ENCODE results near the gene MYO1B. TPM values are rescaled to one million over a fixed set of nuclear protein-coding genes. Genes with fewer than 3 reads are reported as not detected.

MYO1B gene
- total and polyA plus RNA-seq, 2 of the 4 experiments (the other 2 are of a cell fraction), result 57.2 to 116 TPM

DNA sequence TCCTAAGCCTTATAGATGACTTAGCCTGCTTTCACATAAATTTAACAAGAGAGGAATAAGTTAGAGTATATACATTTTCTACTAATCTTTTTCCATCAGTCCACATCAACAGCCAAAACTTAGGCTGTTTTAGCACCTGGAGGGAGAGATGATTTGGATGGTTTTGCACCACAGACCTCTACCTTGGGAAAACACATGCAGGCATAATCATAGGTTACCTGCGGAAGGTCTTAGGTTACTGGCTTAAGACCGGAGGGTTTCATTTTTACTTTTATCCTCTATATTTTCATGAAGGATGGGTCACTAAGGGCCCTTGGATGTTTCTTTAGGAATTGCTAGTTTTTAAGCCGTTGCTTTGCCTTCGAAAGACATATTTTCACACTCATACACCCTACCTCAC is 66.0 kb downstream of the MYO1B start:
- ATAC-seq (ENCODE audit: low read depth) (no peak), DNase-seq (no peak)
- Histone ChIP-seq H3K56ac (ENCODE audit: extremely low read depth, insufficient read depth, low read length) (no peak overlapping the region), H2BK20ac (ENCODE audit: low read depth, low read length) (no peak overlapping the region), H3K23ac (ENCODE audit: low read depth, low read length) (no peak overlapping the region), H3K4me1 (ENCODE audit: control insufficient read depth, insufficient read depth, low read length) (peaks cover 10% of the 10 kb centered on the region), H3K4me3 (ENCODE audit: insufficient read depth, low read depth, low read length) (no peak overlapping the region), H3K9ac (ENCODE audit: low read depth, low read length) (no peak overlapping the region), H2BK15ac (ENCODE audit: low read depth, low read length) (no peak overlapping the region), H3K14ac (replicated peaks; ENCODE audit: low read depth, low read length) (0 out of 2 replicates have a peak overlapping the region, but pooled peaks have one; percentile 33), H3K9me3 (ENCODE audit: control insufficient read depth, insufficient read depth, low read length) (no peaks in the 10 kb centered on the region), H3K36me3 (ENCODE audit: control insufficient read depth, insufficient read depth, low read length) (peaks cover 6% of the 10 kb centered on the region; the same call in 1 of the 2 replicates), H4K8ac (ENCODE audit: low read depth in 2 of 2, low read length in 2 of 2) (no peak overlapping the region), H4K91ac (ENCODE audit: insufficient read depth, low read depth, low read length) (no peak overlapping the region), H3K4me2 (ENCODE audit: low read depth, low read length) (0 out of 2 replicates have a peak overlapping the region, but pooled peaks have one; percentile 22), H4K5ac (ENCODE audit: low read depth, low read length) (no peak overlapping the region), H3K18ac (ENCODE audit: low read depth, low read length) (peak overlapping the region; percentile 29; the same call in 1 of the 2 replicates), H3K27ac (ENCODE audit: insufficient read depth, low read length) (no peak overlapping the region), H2BK5ac (ENCODE audit: low read depth, low read length, poor library complexity, severe bottlenecking) (peak overlapping the region; percentile 24), H2AFZ (replicated peaks; ENCODE audit: low read length, poor library complexity) (no peak overlapping the region), H3K9me1 (ENCODE audit: insufficient read depth, low read length) (0 out of 2 replicates have a peak, but pooled peaks cover 4% of the 10 kb centered on the region), H2AK9ac (replicated peaks; ENCODE audit: low read depth, low read length, poor library complexity) (no peak overlapping the region), H3K79me1 (ENCODE audit: low read depth in 1 of 2, low read length in 2 of 2) (peaks cover 29 to 76% of the 10 kb centered on the region in 2 experiments), H2AK5ac (ENCODE audit: low read depth, low read length) (no peak overlapping the region), H3K27me3 (ENCODE audit: control insufficient read depth, insufficient read depth, low read length) (no peaks in the 10 kb centered on the region), H2BK120ac (ENCODE audit: low read depth, low read length) (no peak overlapping the region), H4K20me1 (ENCODE audit: insufficient read depth, low read length) (0 out of 2 replicates have a peak, but pooled peaks cover 3% of the 10 kb centered on the region), H3K4ac (ENCODE audit: low read depth, low read length) (no peak overlapping the region)
- CTCF ChIA-PET, result interaction anchor here (0.6 kb wide), 1 partner anchor 233 kb away, joined by 3 read pairs; no protein-coding TSS in a partner anchor
- dilution Hi-C loops (cut with HindIII; ENCODE audit: low sequenced_read_pairs, unreplicated experiment), result no loop called here
- in situ Hi-C loops (cut with MboI; ENCODE audit: low sequenced_read_pairs), result no loop called here
- no TSS peak for BruUV-seq (replicated peaks)
- no peak for TF ChIP-seq MAFK (IDR thresholded peaks at IDR 0.05; ENCODE audit: low read depth, low read length)
- TF ChIP-seq NFE2L2 (IDR thresholded peaks at IDR 0.05; ENCODE audit: low read depth, low read length), result no peak
- TF ChIP-seq, protein P1, sequence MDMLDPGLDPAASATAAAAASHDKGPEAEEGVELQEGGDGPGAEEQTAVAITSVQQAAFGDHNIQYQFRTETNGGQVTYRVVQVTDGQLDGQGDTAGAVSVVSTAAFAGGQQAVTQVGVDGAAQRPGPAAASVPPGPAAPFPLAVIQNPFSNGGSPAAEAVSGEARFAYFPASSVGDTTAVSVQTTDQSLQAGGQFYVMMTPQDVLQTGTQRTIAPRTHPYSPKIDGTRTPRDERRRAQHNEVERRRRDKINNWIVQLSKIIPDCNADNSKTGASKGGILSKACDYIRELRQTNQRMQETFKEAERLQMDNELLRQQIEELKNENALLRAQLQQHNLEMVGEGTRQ (IDR thresholded peaks at IDR 0.05; ENCODE audit: low read depth, low read length), result no peak
- TF ChIP-seq CTCF (conservative IDR thresholded peaks at IDR 0.05; ENCODE audit: low read depth, low read length), result no peak
- no CpG with 5 or more reads among the region's 4 CpGs for WGBS, 2 experiments (ENCODE audit: extremely low coverage in 2 of 2, insufficient read length in 1 of 2)
- intact Hi-C loops (cut with micrococcal nuclease), result no loop called here
- POLR2A ChIA-PET (ENCODE audit: unreplicated experiment), result no interaction called here

All from IMR-90 (cell line).